ENCODE results near the gene CD55. TPM values are rescaled to one million over a fixed set of nuclear protein-coding genes. Genes with fewer than 3 reads are reported as not detected.

Gene CD55
- total RNA-seq, 1 donor from 2014 or later: 52.5 TPM

GRCh38 chr1:207329469-207329868 is 8.0 kb downstream of the CD55 start:
- no peak for DNase-seq (ENCODE audit: low spot score)

GRCh38 chr1:207330011-207330710 is 8.7 kb downstream of the CD55 start:
- no peak for DNase-seq (ENCODE audit: low spot score)

GRCh38 chr1:207331354-207332313 is 10.2 kb downstream of the CD55 start:
- DNase-seq (ENCODE audit: low spot score): no peak

GRCh38 chr1:207333009-207333600 is 11.6 kb downstream of the CD55 start:
- DNase-seq (ENCODE audit: low spot score): no peak

- no peak for DNase-seq (ENCODE audit: low spot score)
Observed at GRCh38 chr1:207333620-207334019, 12.1 kb downstream of the CD55 start.

GRCh38 chr1:207334337-207334736 is 12.9 kb downstream of the CD55 start:
- DNase-seq (ENCODE audit: low spot score): no peak

- DNase-seq (ENCODE audit: low spot score): no peak
Observed at GRCh38 chr1:207335138-207335537, 13.7 kb downstream of the CD55 start.

- DNase-seq (ENCODE audit: low spot score): no peak
Observed at GRCh38 chr1:207335695-207336363, 14.4 kb downstream of the CD55 start.

- DNase-seq (ENCODE audit: low spot score): no peak
Observed at GRCh38 chr1:207336559-207337467, 15.3 kb downstream of the CD55 start.

GRCh38 chr1:207342332-207342731 is 20.9 kb downstream of the CD55 start:
- DNase-seq (ENCODE audit: low spot score): no peak

GRCh38 chr1:207343675-207344074 is 22.2 kb downstream of the CD55 start:
- DNase-seq (ENCODE audit: low spot score): no peak

- no peak for DNase-seq (ENCODE audit: low spot score)
Observed at GRCh38 chr1:207344221-207344620, 22.7 kb downstream of the CD55 start.

GRCh38 chr1:207345644-207346477 is 24.4 kb downstream of the CD55 start:
- DNase-seq (ENCODE audit: low spot score): no peak

- DNase-seq (ENCODE audit: low spot score): no peak
Observed at GRCh38 chr1:207346513-207346912, 25.0 kb downstream of the CD55 start.

GRCh38 chr1:207349979-207350378 is 28.5 kb downstream of the CD55 start:
- no peak for DNase-seq (ENCODE audit: low spot score)

- DNase-seq (ENCODE audit: low spot score): no peak
Observed at GRCh38 chr1:207352554-207352953, 31.1 kb downstream of the CD55 start.

- no peak for DNase-seq (ENCODE audit: low spot score)
Observed at GRCh38 chr1:207355060-207355459, 33.6 kb downstream of the CD55 start.

GRCh38 chr1:207355513-207356295 is 34.2 kb downstream of the CD55 start:
- DNase-seq (ENCODE audit: low spot score): no peak

- no peak for DNase-seq (ENCODE audit: low spot score)
Observed at GRCh38 chr1:207361029-207361428, 39.6 kb downstream of the CD55 start.

All from umbilical cord (tissue), 2 donors.